Loucy (cell line): Measurements from ENCODE around the gene IRGM.

Source experiments
- EZH2phosphoT487 ChIP-seq: fragments of 200-600 bp; IDR thresholded peaks from 2 replicates; pipeline ENCODE4 v1.6.1; 2018; ENCODE audit warnings: antibody characterized with exemption, mild to moderate bottlenecking, moderate library complexity, borderline replicate concordance
- TF ChIP-seq, protein P1 (sequence below): fragments of 200-600 bp; sonication (generic); conservative IDR thresholded peaks from 2 replicates; pipeline ENCODE4 v1.5.1; 2014; ENCODE audit warnings: mild to moderate bottlenecking, antibody characterized with exemption, low read length

DNA sequence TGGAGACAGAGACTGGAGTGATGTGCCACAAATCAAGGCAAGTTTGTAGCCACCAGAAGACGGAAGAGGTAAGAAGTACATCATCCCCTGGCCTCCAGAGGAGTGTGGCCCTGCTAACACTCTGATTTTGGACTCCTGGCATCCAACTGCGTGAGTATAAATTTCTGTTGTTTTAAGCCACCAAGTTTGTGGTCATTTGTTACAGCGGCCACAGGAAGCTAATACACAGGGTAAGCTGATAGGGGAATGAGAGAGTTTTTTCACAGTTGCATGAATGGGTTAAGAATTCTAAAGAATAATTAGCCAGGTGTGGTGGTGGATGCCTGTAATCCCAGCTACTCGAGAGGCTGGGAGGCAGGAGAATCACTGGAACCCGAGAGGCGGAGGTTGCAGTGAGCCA lies 41.9 kb upstream of the IRGM start:
- TF ChIP-seq, protein P1, sequence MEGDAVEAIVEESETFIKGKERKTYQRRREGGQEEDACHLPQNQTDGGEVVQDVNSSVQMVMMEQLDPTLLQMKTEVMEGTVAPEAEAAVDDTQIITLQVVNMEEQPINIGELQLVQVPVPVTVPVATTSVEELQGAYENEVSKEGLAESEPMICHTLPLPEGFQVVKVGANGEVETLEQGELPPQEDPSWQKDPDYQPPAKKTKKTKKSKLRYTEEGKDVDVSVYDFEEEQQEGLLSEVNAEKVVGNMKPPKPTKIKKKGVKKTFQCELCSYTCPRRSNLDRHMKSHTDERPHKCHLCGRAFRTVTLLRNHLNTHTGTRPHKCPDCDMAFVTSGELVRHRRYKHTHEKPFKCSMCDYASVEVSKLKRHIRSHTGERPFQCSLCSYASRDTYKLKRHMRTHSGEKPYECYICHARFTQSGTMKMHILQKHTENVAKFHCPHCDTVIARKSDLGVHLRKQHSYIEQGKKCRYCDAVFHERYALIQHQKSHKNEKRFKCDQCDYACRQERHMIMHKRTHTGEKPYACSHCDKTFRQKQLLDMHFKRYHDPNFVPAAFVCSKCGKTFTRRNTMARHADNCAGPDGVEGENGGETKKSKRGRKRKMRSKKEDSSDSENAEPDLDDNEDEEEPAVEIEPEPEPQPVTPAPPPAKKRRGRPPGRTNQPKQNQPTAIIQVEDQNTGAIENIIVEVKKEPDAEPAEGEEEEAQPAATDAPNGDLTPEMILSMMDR = no peak
- no peak for TF ChIP-seq EZH2phosphoT487
